ENCODE results near the gene HHAT. TPM values are rescaled to one million over a fixed set of nuclear protein-coding genes. Genes with fewer than 3 reads are reported as not detected.

Gene HHAT
- total RNA-seq, 4 donors from 2014 or later = 3.4 to 5.2 (median 4.0) TPM

DNA sequence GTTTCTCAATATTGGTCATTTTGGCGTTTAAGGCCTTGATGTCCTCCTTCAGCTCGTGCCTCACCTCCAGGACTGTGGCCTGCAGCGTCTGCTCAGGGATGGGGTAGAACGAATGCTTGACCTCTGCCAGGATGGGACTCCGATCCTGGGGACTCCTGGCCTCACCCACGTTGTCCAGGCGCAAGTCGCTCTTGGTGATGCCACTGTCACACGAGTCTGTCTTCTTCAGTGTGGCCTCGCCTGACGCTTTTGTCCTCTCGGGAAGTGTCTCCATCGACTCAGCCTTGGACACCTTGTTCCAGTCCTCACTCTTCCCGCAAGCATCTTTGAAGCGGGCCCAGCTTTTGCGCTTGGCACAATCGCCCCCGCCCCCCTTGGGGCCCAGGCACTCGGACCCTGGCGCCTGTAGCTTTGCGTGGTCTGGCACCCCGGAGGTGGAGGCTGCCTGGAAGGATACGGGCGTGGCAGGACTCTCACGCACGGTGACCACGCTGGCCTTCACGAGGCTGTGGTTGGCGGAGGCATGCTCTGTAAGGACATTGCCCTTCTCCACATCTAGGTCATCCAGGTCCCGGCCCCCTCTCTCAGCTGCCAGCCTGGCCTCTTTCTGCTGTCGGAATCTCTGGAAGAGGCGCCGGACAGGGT is 354.8 kb downstream of the HHAT start:
- intact Hi-C loops (cut with DNase I) = no loop called here
- DNase-seq = no peak
- peaks cover 0 to 4% (median 0%) of the 10 kb centered on the region in 3 donors for H3K36me3 ChIP-seq
- H3K4me1 ChIP-seq = no peaks in the 10 kb centered on the region
- no peaks in the 10 kb centered on the region for H3K27me3 ChIP-seq
- H3K27ac ChIP-seq = no peak overlapping the region
- H3K9me3 ChIP-seq = no peaks in the 10 kb centered on the region
- H3K4me3 ChIP-seq = no peak overlapping the region
- TF ChIP-seq CTCF (IDR thresholded peaks at IDR 0.05) (no peak), POLR2A (IDR thresholded peaks at IDR 0.05) (no peak)
- 93 to 94% methylated on average over 6 to 7 of the region's 33 CpGs for WGBS, 2 donors

GRCh38 chr1:210684466-210685294 is 356.0 kb downstream of the HHAT start:
- H3K36me3 ChIP-seq = peaks cover 0 to 4% (median 0%) of the 10 kb centered on the region in 3 donors
- DNase-seq = no peak
- H3K27me3 ChIP-seq = no peaks in the 10 kb centered on the region
- intact Hi-C loops (cut with DNase I) = no loop called here
- no peaks in the 10 kb centered on the region for H3K9me3 ChIP-seq
- TF ChIP-seq CTCF (IDR thresholded peaks at IDR 0.05) (no peak), POLR2A (IDR thresholded peaks at IDR 0.05) (no peak)
- WGBS, 2 donors = 52 to 68% methylated on average over 3 to 5 of the region's 5 CpGs
- no peak overlapping the region for H3K4me3 ChIP-seq
- no peak overlapping the region for H3K27ac ChIP-seq
- no peaks in the 10 kb centered on the region for H3K4me1 ChIP-seq

- TF ChIP-seq POLR2A (IDR thresholded peaks at IDR 0.05) = no peak
- TF ChIP-seq CTCF (IDR thresholded peaks at IDR 0.05) = no peak
- no peak for DNase-seq
- intact Hi-C loops (cut with DNase I) = no loop called here
- Histone ChIP-seq H3K9me3 (no peaks in the 10 kb centered on the region), H3K36me3 (peaks cover 0 to 4% (median 0%) of the 10 kb centered on the region in 3 donors), H3K27me3 (no peaks in the 10 kb centered on the region), H3K27ac (no peak overlapping the region), H3K4me1 (no peaks in the 10 kb centered on the region), H3K4me3 (no peak overlapping the region)
- 74 to 89% methylated on average over 1 to 3 of the region's 3 CpGs for WGBS, 2 donors
Observed at GRCh38 chr1:210685295-210685650, 356.6 kb downstream of the HHAT start.

DNA sequence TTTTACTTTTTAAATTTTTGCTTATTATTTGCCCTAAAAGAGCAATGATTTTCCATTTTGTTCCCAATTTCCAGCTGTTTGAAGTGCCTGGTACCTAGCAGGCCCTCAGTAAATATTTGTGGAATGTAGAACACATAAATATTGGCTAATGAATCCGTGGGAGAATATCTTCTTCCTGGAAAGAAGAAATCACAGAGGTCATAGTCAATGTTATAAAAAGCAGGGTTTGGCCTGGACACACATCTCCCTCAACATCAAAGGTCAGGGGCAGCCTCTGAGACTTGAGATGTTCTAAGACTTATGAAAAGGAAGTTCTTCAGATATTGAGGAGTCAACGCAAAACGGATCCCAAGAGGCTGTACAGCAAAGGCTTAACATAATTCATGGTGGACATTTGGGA is 358.1 kb downstream of the HHAT start:
- Histone ChIP-seq H3K27me3 (no peaks in the 10 kb centered on the region), H3K4me1 (no peaks in the 10 kb centered on the region), H3K9me3 (no peaks in the 10 kb centered on the region), H3K4me3 (no peak overlapping the region), H3K27ac (no peak overlapping the region), H3K36me3 (no peaks in the 10 kb centered on the region)
- intact Hi-C loops (cut with DNase I) = no loop called here
- 47 to 74% methylated on average over 3 of the region's 3 CpGs for WGBS, 2 donors
- TF ChIP-seq CTCF (IDR thresholded peaks at IDR 0.05) (no peak), POLR2A (IDR thresholded peaks at IDR 0.05) (no peak)
- DNase-seq = no peak

- intact Hi-C loops (cut with DNase I) = no loop called here
- H3K4me1 ChIP-seq = no peaks in the 10 kb centered on the region
- H3K36me3 ChIP-seq = no peaks in the 10 kb centered on the region
- no peak for TF ChIP-seq CTCF (IDR thresholded peaks at IDR 0.05)
- TF ChIP-seq POLR2A (IDR thresholded peaks at IDR 0.05) = no peak
- no peak overlapping the region for H3K4me3 ChIP-seq
- no peaks in the 10 kb centered on the region for H3K9me3 ChIP-seq
- DNase-seq = no peak
- H3K27me3 ChIP-seq = no peaks in the 10 kb centered on the region
- no peak overlapping the region for H3K27ac ChIP-seq
- 75 to 78% methylated on average over 3 to 5 of the region's 7 CpGs for WGBS, 2 donors
Observed at GRCh38 chr1:210687582-210688279, 359.0 kb downstream of the HHAT start.

Measured in esophagus squamous epithelium (tissue), 5 donors.